SK-N-SH (cell line): ENCODE data around the gene CDX1. TPM values are rescaled to one million over a fixed set of nuclear protein-coding genes. Genes with fewer than 3 reads are reported as not detected.

Source experiments
- CTCF ChIA-PET: fragments of 300-600, 350-600 bp; formaldehyde crosslinking; extraction: SDS; loops from one replicate; lab custom pipeline; 2021; lab: Yijun Ruan, JAX
- POLR2A ChIA-PET: fragments of 350-600 bp; sonication (Branson Sonifier 250); formaldehyde crosslinking; extraction: SDS; loops from one replicate; lab custom pipeline; 2020; ENCODE audit warnings: antibody characterized with exemption, inconsistent platforms; lab: Yijun Ruan, JAX
- DNase-seq: peaks from one replicate; pipeline ENCODE4 v3.0.0; 2012
- H2AFZ ChIP-seq: fragments of 200-600 bp; sonication (generic); 2 replicates; pipeline ENCODE4 v1.8.1; 2016; ENCODE audit warnings: antibody characterized with exemption, mild to moderate bottlenecking, low read depth
- H3F3A ChIP-seq: fragments of 200-600 bp; sonication (generic); replicated peaks from 2 replicates; pipeline ENCODE3; 2016; ENCODE audit warnings: antibody characterized with exemption, mild to moderate bottlenecking; ENCODE audit not compliant: insufficient read depth
- H3K27ac ChIP-seq, 2 experiments: fragments of 200-500 bp in 1 of 2; fragments of 200-600 bp in 1 of 2; sonication (Bioruptor generic) in 1 of 2; sonication (generic), shearing (Covaris generic) in 1 of 2; 2 replicates each; pipeline versions ENCODE4 v1.5.1 to v1.6.1; 2014 to 2016; ENCODE audit warnings: low read depth in 2 of 2, inconsistent platforms in 1 of 2, low read length in 1 of 2, mild to moderate bottlenecking in 1 of 2, mixed read lengths in 1 of 2
- H3K27me3 ChIP-seq: fragments of 200-600 bp; sonication (generic), shearing (Covaris generic); 2 replicates; pipeline ENCODE4 v1.6.1; 2016; ENCODE audit warnings: mixed run types; ENCODE audit not compliant: insufficient read depth
- H3K36me3 ChIP-seq, 2 experiments: fragments of 200-500 bp in 1 of 2; fragments of 200-600 bp in 1 of 2; sonication (Bioruptor generic) in 1 of 2; sonication (generic) in 1 of 2; replicated peaks in 1 of 2; 2 replicates each; pipeline versions ENCODE3 to v1.5.1; 2014 to 2016; ENCODE audit warnings: low read length in 1 of 2, mild to moderate bottlenecking in 1 of 2; ENCODE audit not compliant: insufficient read depth in 2 of 2, control insufficient read depth in 1 of 2
- H3K4me1 ChIP-seq, 2 experiments: fragments of 200-500 bp in 1 of 2; fragments of 200-600 bp in 1 of 2; sonication (Bioruptor generic) in 1 of 2; sonication (generic), shearing (Covaris generic) in 1 of 2; 2 replicates each; pipeline versions ENCODE4 v1.5.1 to v1.6.1; 2014 to 2016; ENCODE audit warnings: low read depth in 1 of 2, low read length in 1 of 2, mixed run types in 1 of 2; ENCODE audit not compliant: insufficient read depth in 2 of 2, control insufficient read depth in 1 of 2
- H3K4me2 ChIP-seq: fragments of 200-600 bp; sonication (generic), shearing (Covaris generic); 2 replicates; pipeline ENCODE4 v1.6.1; 2017; ENCODE audit warnings: mixed run types
- H3K4me3 ChIP-seq, 2 experiments: fragments of 200-500 bp in 1 of 2; fragments of 200-600 bp in 1 of 2; sonication (Bioruptor generic) in 1 of 2; sonication (generic), shearing (Covaris generic) in 1 of 2; 2 replicates each; pipeline versions ENCODE4 v1.5.1 to v1.8.1; 2014 to 2016; ENCODE audit warnings: low read depth in 2 of 2, inconsistent platforms in 1 of 2, low read length in 1 of 2, mild to moderate bottlenecking in 1 of 2, mixed read lengths in 1 of 2, moderate library complexity in 1 of 2
- H3K79me2 ChIP-seq: fragments of 200-600 bp; sonication (generic); 2 replicates; pipeline ENCODE4 v1.8.1; 2017; ENCODE audit warnings: mild to moderate bottlenecking; ENCODE audit not compliant: insufficient read depth
- H3K9ac ChIP-seq: fragments of 200-600 bp; sonication (generic); 2 replicates; pipeline ENCODE4 v1.6.1; 2017; ENCODE audit warnings: mixed run types
- H3K9me2 ChIP-seq: fragments of 200-600 bp; sonication (generic); 2 replicates; pipeline ENCODE4 v1.6.1; 2017; ENCODE audit warnings: mixed run types
- H3K9me3 ChIP-seq: fragments of 200-600 bp; sonication (generic); 2 replicates; pipeline ENCODE4 v1.6.1; 2017; ENCODE audit warnings: mixed run types, mild to moderate bottlenecking, moderate library complexity
- H4K20me1 ChIP-seq: fragments of 200-600 bp; sonication (generic); 2 replicates; pipeline ENCODE4 v1.6.1; 2017; ENCODE audit warnings: mild to moderate bottlenecking, mixed run types; ENCODE audit not compliant: insufficient read depth
- CHD2 ChIP-seq: fragments of 150-350 bp; IDR thresholded peaks from 2 replicates; pipeline ENCODE4 v1.6.1; 2018; ENCODE audit warnings: low read length; ENCODE audit not compliant: partially characterized antibody
- EP300 ChIP-seq, 2 experiments: IDR thresholded peaks; 2 replicates each; pipeline versions ENCODE4 v1.4.0 to v1.6.1; 2012; ENCODE audit warnings: borderline replicate concordance in 1 of 2, low read depth in 1 of 2, low read length in 1 of 2
- EZH2phosphoT487 ChIP-seq: fragments of 200-600 bp; sonication (generic); IDR thresholded peaks from 2 replicates; pipeline ENCODE4 v1.6.1; 2017; ENCODE audit warnings: low read depth, mixed run types, mild to moderate bottlenecking, antibody characterized with exemption, moderate library complexity, borderline replicate concordance
- FOSL2 ChIP-seq: IDR thresholded peaks from 2 replicates; pipeline ENCODE4 v1.4.0; 2012; ENCODE audit warnings: low read depth, mild to moderate bottlenecking, moderate library complexity, borderline replicate concordance
- FOXM1 ChIP-seq: IDR thresholded peaks from 2 replicates; pipeline ENCODE4 v1.4.0; 2012; ENCODE audit warnings: low read depth, mild to moderate bottlenecking
- JUND ChIP-seq: IDR thresholded peaks from 2 replicates; pipeline ENCODE4 v1.4.0; 2012
- MXI1 ChIP-seq: IDR thresholded peaks from 2 replicates; pipeline ENCODE4 v1.6.1; 2012; ENCODE audit warnings: mild to moderate bottlenecking, low read depth, low read length, improper control_type of control experiment
- NFIC ChIP-seq: IDR thresholded peaks from 2 replicates; pipeline ENCODE4 v1.4.0; 2012; ENCODE audit warnings: borderline replicate concordance
- RCOR1 ChIP-seq: fragments of 150-350 bp; IDR thresholded peaks from 2 replicates; pipeline ENCODE4 v1.6.1; 2017; ENCODE audit warnings: antibody characterized with exemption, low read length
- RFX5 ChIP-seq: IDR thresholded peaks from 2 replicates; pipeline ENCODE4 v1.6.1; 2012; ENCODE audit warnings: mild to moderate bottlenecking, improper control_type of control experiment, low read length
- RXRA ChIP-seq: IDR thresholded peaks from 2 replicates; pipeline ENCODE4 v1.4.0; 2012; ENCODE audit warnings: low read depth, mild to moderate bottlenecking, borderline replicate concordance
- SIN3A ChIP-seq: IDR thresholded peaks from 2 replicates; pipeline ENCODE4 v1.6.1; 2012; ENCODE audit warnings: low read depth, mild to moderate bottlenecking, low read length, moderate library complexity, borderline replicate concordance
- TAF1 ChIP-seq: IDR thresholded peaks from 2 replicates; pipeline ENCODE4 v1.6.1; 2012; ENCODE audit warnings: low read depth, mild to moderate bottlenecking, low read length, moderate library complexity, borderline replicate concordance
- TCF12 ChIP-seq: IDR thresholded peaks from 2 replicates; pipeline ENCODE4 v1.4.0; 2012
- TEAD4 ChIP-seq: IDR thresholded peaks from 2 replicates; pipeline ENCODE4 v1.4.0; 2012; ENCODE audit warnings: mild to moderate bottlenecking, borderline replicate concordance; ENCODE audit not compliant: insufficient read depth
- YY1 ChIP-seq: IDR thresholded peaks from 2 replicates; pipeline ENCODE4 v1.4.0; 2012; ENCODE audit warnings: low read depth, mild to moderate bottlenecking
- WGBS: methylation state at CpG from one replicate; pipeline ENCODE4 v1.1.6; 2017; ENCODE audit warnings: low lambda C conversion rate; 5-methylcytosine and 5-hydroxymethylcytosine counted together
- polyA plus RNA-seq, 3 experiments: library from polyadenylated mRNA; depleted of rRNA; stranded (reverse); fragments of >200 nt; gene quantifications; 2 replicates each; pipeline ENCODE4 v1.2.3, GENCODE V29; 2012
- TF ChIP-seq, protein P1 (sequence below): IDR thresholded peaks from 2 replicates; pipeline ENCODE4 v1.6.1; 2012; ENCODE audit warnings: mild to moderate bottlenecking, low read depth, low read length, moderate library complexity
- TF ChIP-seq, protein P2 (sequence below): IDR thresholded peaks from 2 replicates; pipeline ENCODE4 v1.4.0; 2012; ENCODE audit warnings: low read depth, borderline replicate concordance
- TF ChIP-seq, protein P3 (sequence below): IDR thresholded peaks from 2 replicates; pipeline ENCODE4; 2012

CDX1 gene
- polyA plus RNA-seq, 1 of the 3 experiments (the other 2 are of a cell fraction): 0.23 TPM

DNA sequence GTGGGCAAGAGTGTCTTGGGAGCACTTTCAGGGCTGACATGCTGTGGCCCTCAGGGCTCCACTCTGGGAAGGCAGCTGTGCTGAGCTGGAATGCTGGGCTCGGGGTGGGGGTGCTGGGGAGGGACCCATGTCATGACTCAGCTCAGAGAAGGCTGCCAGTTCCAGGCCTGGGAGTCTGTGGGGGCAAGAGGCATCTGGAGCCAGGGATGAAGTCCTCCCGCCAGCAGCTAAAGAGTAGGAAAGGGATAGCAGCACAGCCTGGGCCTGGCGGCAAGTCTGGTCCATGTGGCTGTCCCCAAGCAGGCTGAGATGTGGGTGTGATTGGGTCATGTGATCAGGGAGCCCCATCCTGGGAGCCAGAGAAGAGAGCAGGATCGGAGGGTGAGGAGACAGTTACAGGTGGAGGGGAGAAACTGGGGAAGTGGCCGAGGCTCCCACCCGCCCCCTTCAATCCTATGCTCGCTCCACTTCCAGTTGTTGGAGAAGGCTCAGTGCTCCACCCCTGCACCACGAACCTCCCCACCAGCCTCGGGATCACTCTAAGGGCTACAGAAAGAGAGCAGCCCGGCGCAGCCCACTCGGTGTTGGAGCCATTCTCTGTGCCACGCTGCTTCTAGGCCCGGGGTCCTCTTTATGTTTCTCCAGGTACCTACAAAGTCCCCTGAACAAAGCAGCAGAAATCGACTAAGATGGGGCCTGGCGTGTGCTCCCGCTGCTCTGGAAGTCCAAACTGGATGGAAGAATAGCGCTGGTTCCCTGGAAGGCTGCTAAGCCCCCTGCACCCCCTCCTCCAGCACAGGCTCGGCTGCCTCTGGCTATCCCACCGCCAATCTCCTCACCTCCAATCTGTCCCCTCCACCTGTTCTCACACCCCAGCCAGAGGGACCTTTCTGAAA lies 23.0 kb upstream of the CDX1 start:
- H3K27ac ChIP-seq: peak overlapping the region; percentile 92 to 99
- peaks cover 41% of the 10 kb centered on the region for H3F3A ChIP-seq
- peaks cover 0 to 2% of the 10 kb centered on the region in 2 experiments for H3K36me3 ChIP-seq
- H2AFZ ChIP-seq: no peak overlapping the region
- ChIA-PET CTCF (interaction anchor here (0.6 to 3.4 kb wide), 4 partner anchors 11 to 636 kb away, joined by 3 to 16 read pairs (median 6); partner anchors contain the start of gene PDGFRB), POLR2A (interaction anchor here (1.5 to 2.3 kb wide), 2 partner anchors 9 to 12 kb away, joined by 5 to 10 read pairs; partner anchors contain the start of gene PDGFRB)
- TF ChIP-seq MXI1 (peak; percentile 80), JUND (peak; percentile 36; the same call in 1 of the 2 replicates), EZH2phosphoT487 (no peak), FOSL2 (peak; percentile 71), RXRA (peak; percentile 50; the same call in 1 of the 2 replicates), TAF1 (0 out of 2 replicates have a peak, but pooled peaks have one; percentile 28), CHD2 (peak; percentile 42), TEAD4 (peak; percentile 74), EP300 (IDR thresholded peaks at IDR 0.05; ENCODE audit: borderline replicate concordance in 1 of 2, low read depth in 1 of 2, low read length in 1 of 2) (peak in 1 of 2 experiments; percentile 21; a peak in 2 of 4 replicates), RCOR1 (0 out of 2 replicates have a peak, but pooled peaks have one; percentile 40), SIN3A (no peak), FOXM1 (no peak), TCF12 (peak; percentile 69), YY1 (peak; percentile 50; the same call in 1 of the 2 replicates), NFIC (peak; percentile 76), RFX5 (no peak)
- TF ChIP-seq, protein P1, sequence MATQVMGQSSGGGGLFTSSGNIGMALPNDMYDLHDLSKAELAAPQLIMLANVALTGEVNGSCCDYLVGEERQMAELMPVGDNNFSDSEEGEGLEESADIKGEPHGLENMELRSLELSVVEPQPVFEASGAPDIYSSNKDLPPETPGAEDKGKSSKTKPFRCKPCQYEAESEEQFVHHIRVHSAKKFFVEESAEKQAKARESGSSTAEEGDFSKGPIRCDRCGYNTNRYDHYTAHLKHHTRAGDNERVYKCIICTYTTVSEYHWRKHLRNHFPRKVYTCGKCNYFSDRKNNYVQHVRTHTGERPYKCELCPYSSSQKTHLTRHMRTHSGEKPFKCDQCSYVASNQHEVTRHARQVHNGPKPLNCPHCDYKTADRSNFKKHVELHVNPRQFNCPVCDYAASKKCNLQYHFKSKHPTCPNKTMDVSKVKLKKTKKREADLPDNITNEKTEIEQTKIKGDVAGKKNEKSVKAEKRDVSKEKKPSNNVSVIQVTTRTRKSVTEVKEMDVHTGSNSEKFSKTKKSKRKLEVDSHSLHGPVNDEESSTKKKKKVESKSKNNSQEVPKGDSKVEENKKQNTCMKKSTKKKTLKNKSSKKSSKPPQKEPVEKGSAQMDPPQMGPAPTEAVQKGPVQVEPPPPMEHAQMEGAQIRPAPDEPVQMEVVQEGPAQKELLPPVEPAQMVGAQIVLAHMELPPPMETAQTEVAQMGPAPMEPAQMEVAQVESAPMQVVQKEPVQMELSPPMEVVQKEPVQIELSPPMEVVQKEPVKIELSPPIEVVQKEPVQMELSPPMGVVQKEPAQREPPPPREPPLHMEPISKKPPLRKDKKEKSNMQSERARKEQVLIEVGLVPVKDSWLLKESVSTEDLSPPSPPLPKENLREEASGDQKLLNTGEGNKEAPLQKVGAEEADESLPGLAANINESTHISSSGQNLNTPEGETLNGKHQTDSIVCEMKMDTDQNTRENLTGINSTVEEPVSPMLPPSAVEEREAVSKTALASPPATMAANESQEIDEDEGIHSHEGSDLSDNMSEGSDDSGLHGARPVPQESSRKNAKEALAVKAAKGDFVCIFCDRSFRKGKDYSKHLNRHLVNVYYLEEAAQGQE: 0 out of 2 replicates have a peak, but pooled peaks have one; percentile 26
- TF ChIP-seq, protein P2, sequence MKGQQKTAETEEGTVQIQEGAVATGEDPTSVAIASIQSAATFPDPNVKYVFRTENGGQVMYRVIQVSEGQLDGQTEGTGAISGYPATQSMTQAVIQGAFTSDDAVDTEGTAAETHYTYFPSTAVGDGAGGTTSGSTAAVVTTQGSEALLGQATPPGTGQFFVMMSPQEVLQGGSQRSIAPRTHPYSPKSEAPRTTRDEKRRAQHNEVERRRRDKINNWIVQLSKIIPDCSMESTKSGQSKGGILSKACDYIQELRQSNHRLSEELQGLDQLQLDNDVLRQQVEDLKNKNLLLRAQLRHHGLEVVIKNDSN: peak; percentile 78; the same call in 1 of the 2 replicates
- TF ChIP-seq, protein P3, sequence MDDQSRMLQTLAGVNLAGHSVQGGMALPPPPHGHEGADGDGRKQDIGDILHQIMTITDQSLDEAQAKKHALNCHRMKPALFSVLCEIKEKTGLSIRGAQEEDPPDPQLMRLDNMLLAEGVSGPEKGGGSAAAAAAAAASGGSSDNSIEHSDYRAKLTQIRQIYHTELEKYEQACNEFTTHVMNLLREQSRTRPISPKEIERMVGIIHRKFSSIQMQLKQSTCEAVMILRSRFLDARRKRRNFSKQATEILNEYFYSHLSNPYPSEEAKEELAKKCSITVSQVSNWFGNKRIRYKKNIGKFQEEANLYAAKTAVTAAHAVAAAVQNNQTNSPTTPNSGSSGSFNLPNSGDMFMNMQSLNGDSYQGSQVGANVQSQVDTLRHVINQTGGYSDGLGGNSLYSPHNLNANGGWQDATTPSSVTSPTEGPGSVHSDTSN: peak; percentile 30; the same call in 1 of the 2 replicates
- no peaks in the 10 kb centered on the region; the same call in 1 of the 2 replicates for H4K20me1 ChIP-seq
- peak overlapping the region; percentile 74 for H3K4me2 ChIP-seq
- H3K4me1 ChIP-seq: peaks cover 60 to 86% of the 10 kb centered on the region in 2 experiments
- DNase-seq: peak; percentile 68
- peak overlapping the region in 1 of 2 experiments; percentile 30; a peak in 2 of 4 replicates for H3K4me3 ChIP-seq
- no peaks in the 10 kb centered on the region for H3K9me2 ChIP-seq
- WGBS: 42% methylated on average over 16 of the region's 20 CpGs
- H3K9me3 ChIP-seq: no peaks in the 10 kb centered on the region
- no peaks in the 10 kb centered on the region for H3K27me3 ChIP-seq
- peaks cover 68% of the 10 kb centered on the region for H3K79me2 ChIP-seq
- peak overlapping the region; percentile 73 for H3K9ac ChIP-seq
